Testis (tissue), 3 donors: ENCODE results near the gene ARID1B. TPM values are rescaled to one million over a fixed set of nuclear protein-coding genes. Genes with fewer than 3 reads are reported as not detected.

Source experiments
- DNase-seq: peaks from one replicate; pipeline ENCODE4 v3.0.0-alpha.2; 2019
- H3K27ac ChIP-seq, 2 donors: fragments of 200-600 bp; sonication (generic); one replicate each; pipeline ENCODE4 v1.5.1; 2019
- H3K27me3 ChIP-seq: fragments of 200-600 bp; sonication (generic); one replicate; pipeline ENCODE4 v1.5.1; 2019
- H3K36me3 ChIP-seq: fragments of 200-600 bp; sonication (generic); one replicate; pipeline ENCODE4 v1.5.1; 2017; ENCODE audit warnings: low read depth; ENCODE audit errors: missing control alignments
- H3K4me1 ChIP-seq: fragments of 200-600 bp; sonication (generic); one replicate; pipeline ENCODE4 v1.5.1; 2019
- H3K4me3 ChIP-seq, 2 donors: fragments of 200-600 bp; sonication (generic); one replicate each; pipeline ENCODE4 v1.5.1; 2017 to 2019
- H3K9me3 ChIP-seq: fragments of 200-600 bp; sonication (generic); one replicate; pipeline ENCODE4 v1.5.1; 2017
- CTCF ChIP-seq, 3 experiments: fragments of 450-650 bp in 2 of 3; fragments of 200-600 bp in 1 of 3; sonication (generic) in 1 of 3; IDR thresholded peaks; one replicate each; pipeline ENCODE4 v1.5.1; 2016 to 2019; ENCODE audit warnings: antibody characterized with exemption in 3 of 3, mild to moderate bottlenecking in 2 of 3, moderate library complexity in 1 of 3
- POLR2A ChIP-seq: fragments of 450-650 bp; IDR thresholded peaks from one replicate; pipeline ENCODE4 v1.6.1; 2017; ENCODE audit warnings: antibody characterized with exemption, mild to moderate bottlenecking, moderate library complexity
- WGBS, 2 donors: methylation state at CpG; one replicate each; pipeline ENCODE4 v1.1.5; 2018; 5-methylcytosine and 5-hydroxymethylcytosine counted together
- intact Hi-C: fragments of 100-400 bp; cut with DNase I; formaldehyde crosslinking; loops from one replicate; pipeline ENCODE4 v1.15.1; 2023; ENCODE audit warnings: low total_unique reads
- polyA plus RNA-seq: library from polyadenylated mRNA; stranded (reverse); fragments of 350-450 nt; fragmentation: Illumina TruSeq; extraction: RNeasy Lipid Tissue Mini Kit (QIAGEN cat#74804); gene quantifications from one replicate; pipeline ENCODE4 v1.2.3, GENCODE V29; 2014; ENCODE audit warnings: low read depth, low replicate concordance; ENCODE audit not compliant: insufficient read depth
- total RNA-seq, 2 donors: library from RNA; depleted of rRNA; stranded (reverse); fragments of >200 nt; gene quantifications; one replicate each; pipeline ENCODE4 v1.2.3, GENCODE V29; 2016

ARID1B gene
- total and polyA plus RNA-seq, 3 donors from 2014 or later: 26.2 to 126 (median 103) TPM

- 62 to 69% methylated on average over 3 of the region's 3 CpGs for WGBS, 2 donors
- TF ChIP-seq CTCF (IDR thresholded peaks at IDR 0.05) (no peak), POLR2A (no peak)
- no peak overlapping the region for H3K27ac ChIP-seq
- no peaks in the 10 kb centered on the region for H3K27me3 ChIP-seq
- no peak for DNase-seq
- H3K9me3 ChIP-seq: no peaks in the 10 kb centered on the region
- peaks cover 31% of the 10 kb centered on the region for H3K4me1 ChIP-seq
- intact Hi-C loops: no loop called here
- no peak overlapping the region for H3K4me3 ChIP-seq
- H3K36me3 ChIP-seq: no peaks in the 10 kb centered on the region
Measured at GRCh38 chr6:156844089-156844488, 66.9 kb downstream of the ARID1B start.

- WGBS, 2 donors: 83 to 86% methylated on average over 6 of the region's 6 CpGs
- Histone ChIP-seq H3K4me3 (no peak overlapping the region), H3K9me3 (no peaks in the 10 kb centered on the region), H3K4me1 (peaks cover 22% of the 10 kb centered on the region), H3K36me3 (no peaks in the 10 kb centered on the region), H3K27me3 (no peaks in the 10 kb centered on the region), H3K27ac (no peak overlapping the region)
- DNase-seq: no peak
- intact Hi-C loops: no loop called here
- no peak for TF ChIP-seq POLR2A
- TF ChIP-seq CTCF (IDR thresholded peaks at IDR 0.05): no peak
Measured at GRCh38 chr6:156845454-156846155, 68.4 kb downstream of the ARID1B start.

GRCh38 chr6:156846845-156847599 lies 69.8 kb downstream of the ARID1B start:
- H3K27me3 ChIP-seq: no peaks in the 10 kb centered on the region
- WGBS, 2 donors: 69 to 75% methylated on average over 6 of the region's 6 CpGs
- no peaks in the 10 kb centered on the region for H3K36me3 ChIP-seq
- no peaks in the 10 kb centered on the region for H3K9me3 ChIP-seq
- H3K27ac ChIP-seq: no peak overlapping the region
- H3K4me3 ChIP-seq: no peak overlapping the region
- no peak for DNase-seq
- intact Hi-C loops: no loop called here
- H3K4me1 ChIP-seq: peaks cover 17% of the 10 kb centered on the region
- TF ChIP-seq POLR2A: no peak

GRCh38 chr6:156848123-156848522 lies 70.9 kb downstream of the ARID1B start:
- no peak for DNase-seq
- Histone ChIP-seq H3K4me1 (peaks cover 17% of the 10 kb centered on the region), H3K4me3 (no peak overlapping the region), H3K27ac (no peak overlapping the region), H3K9me3 (no peaks in the 10 kb centered on the region), H3K27me3 (no peaks in the 10 kb centered on the region), H3K36me3 (no peaks in the 10 kb centered on the region)
- WGBS, 2 donors: 42 to 44% methylated on average over 3 of the region's 3 CpGs
- intact Hi-C loops: no loop called here
- TF ChIP-seq CTCF (IDR thresholded peaks at IDR 0.05) (no peak), POLR2A (no peak)

GRCh38 chr6:156848533-156848932 lies 71.4 kb downstream of the ARID1B start:
- Histone ChIP-seq H3K4me1 (peaks cover 17% of the 10 kb centered on the region), H3K4me3 (no peak overlapping the region), H3K27me3 (no peaks in the 10 kb centered on the region), H3K9me3 (no peaks in the 10 kb centered on the region), H3K27ac (no peak overlapping the region), H3K36me3 (no peaks in the 10 kb centered on the region)
- no peak for DNase-seq
- TF ChIP-seq POLR2A (no peak), CTCF (IDR thresholded peaks at IDR 0.05) (no peak)
- 27 to 37% methylated on average over 5 of the region's 5 CpGs for WGBS, 2 donors
- intact Hi-C loops: no loop called here
